Muscle of back (tissue), 11 donors: ENCODE measurements around the gene MRPS6. TPM values are rescaled to one million over a fixed set of nuclear protein-coding genes. Genes with fewer than 3 reads are reported as not detected.

ENCODE experiments used
- DNase-seq, 3 donors: peaks; one replicate each; pipeline versions ENCODE4 v3.0.0 to v3.0.0-alpha.2; 2013
- polyA plus RNA-seq, 10 donors: library from polyadenylated mRNA; unstranded; fragments of 120-200 nt; gene quantifications; one replicate each; pipeline ENCODE4 v1.2.1, GENCODE V29; 2013; ENCODE audit not compliant: insufficient read length in 10 of 10

MRPS6 gene
- polyA plus RNA-seq, 10 donors: 35.4 to 47.7 (median 41.1) TPM

DNA sequence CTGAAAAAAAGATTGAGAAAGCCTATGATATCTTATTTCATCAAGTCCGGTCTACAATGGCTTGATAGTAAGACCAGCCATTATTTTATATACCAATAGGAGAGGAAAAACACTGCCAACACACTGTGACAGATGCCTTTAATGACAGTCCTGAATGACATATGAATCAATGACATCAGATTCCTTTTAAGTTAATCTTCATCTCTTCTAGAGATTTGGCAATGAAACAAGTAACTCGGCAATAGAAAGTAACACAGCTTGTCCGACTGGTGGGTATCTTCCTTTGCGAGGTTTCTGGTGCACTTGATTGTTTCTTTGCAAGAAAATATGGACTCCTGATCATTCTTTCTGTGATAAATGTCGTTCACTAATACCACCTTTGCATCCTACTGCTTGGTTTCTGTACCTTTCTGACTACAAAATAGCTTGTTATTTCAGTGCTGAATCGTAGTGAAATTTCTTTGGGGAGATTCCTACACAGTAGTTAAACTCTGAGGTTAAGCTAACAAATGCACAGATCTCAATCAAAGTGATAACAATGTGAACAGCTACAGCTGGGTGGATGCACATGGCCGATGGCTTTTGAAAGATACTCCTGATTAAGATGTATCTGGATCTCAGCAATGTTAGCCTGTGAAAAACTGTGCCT, 104.7 kb downstream of the MRPS6 start:
- DNase-seq: no peak

DNA sequence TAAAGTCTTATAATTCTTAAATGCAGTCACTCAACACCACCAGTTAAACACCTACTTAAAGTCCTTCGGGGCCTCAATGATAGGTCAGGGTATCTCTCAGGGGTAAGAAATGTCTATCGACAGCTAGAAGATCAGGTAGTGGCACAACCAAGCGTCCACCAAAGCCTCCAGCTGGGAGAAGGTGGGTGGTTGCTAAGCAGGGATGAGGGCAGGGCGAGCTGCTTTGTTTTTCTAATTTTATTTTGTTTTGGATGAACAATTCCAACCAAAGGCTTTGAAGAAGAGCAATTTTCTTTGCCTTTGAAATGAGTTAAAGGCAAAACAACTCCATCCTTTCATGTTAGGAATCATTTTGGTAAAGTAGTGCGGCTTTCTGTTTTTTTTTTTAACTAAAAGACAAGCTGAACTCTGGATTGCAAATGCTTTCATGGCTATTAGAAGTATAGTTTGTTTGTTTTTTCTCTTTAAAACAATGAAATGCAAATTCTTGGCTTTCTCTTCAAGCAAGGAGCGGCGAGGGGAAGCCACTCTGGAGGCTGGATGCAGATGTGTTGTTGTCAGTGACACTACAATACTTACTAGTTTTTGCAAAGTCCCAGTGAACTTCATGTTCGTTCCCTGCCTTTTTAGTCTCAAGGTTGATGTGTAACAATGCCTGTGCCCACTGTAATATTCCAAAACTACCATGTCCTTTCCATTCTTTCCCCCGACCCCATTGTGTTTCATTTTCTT, 106.0 kb downstream of the MRPS6 start:
- no peak for DNase-seq

DNA sequence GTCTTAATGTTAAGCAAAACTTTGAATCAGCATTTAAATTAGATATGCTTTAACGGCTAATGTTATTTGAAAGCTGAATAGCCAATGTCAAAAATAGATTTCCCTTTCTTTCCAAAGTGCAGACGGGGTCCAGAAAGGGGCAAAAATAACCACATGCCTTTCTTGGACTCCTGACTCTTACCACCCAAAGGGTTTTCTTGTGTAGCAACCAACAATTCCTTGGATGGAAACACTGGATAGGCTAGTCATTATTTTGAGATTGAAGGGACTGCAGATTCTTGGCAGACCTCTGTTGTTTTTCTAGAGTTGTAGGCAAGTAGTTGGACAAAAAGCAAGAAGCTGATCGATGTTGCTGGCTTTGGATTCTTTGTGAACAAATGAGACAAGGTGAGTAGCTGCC, 107.0 kb downstream of the MRPS6 start:
- no peak for DNase-seq

DNA sequence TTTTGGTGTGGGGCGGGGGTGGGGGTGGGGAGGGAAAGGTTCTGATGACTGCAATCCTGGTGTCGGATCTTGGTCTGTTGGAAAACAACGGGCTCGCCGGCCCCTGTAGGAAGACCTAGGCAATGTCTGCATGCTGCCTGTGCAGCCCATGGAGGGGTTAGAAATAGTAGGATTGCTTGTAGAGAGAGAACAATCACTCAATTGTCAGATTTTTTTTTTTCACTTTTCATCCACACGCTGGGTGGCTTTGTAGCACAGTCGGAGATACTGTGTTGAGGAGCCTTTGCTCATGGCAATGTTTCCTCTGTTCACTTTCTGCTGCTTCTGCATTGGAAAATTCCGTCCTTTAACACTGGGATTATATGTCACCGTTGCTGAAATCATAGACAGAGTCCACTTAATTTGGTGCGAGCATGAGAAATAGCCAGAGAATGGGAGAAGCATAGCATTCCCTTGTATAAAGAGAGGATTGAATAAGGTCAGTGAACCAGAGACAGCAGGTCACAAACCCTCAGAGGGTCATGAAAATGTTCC, 107.5 kb downstream of the MRPS6 start:
- DNase-seq: peak in 1 of 3 donors; percentile 44

DNA sequence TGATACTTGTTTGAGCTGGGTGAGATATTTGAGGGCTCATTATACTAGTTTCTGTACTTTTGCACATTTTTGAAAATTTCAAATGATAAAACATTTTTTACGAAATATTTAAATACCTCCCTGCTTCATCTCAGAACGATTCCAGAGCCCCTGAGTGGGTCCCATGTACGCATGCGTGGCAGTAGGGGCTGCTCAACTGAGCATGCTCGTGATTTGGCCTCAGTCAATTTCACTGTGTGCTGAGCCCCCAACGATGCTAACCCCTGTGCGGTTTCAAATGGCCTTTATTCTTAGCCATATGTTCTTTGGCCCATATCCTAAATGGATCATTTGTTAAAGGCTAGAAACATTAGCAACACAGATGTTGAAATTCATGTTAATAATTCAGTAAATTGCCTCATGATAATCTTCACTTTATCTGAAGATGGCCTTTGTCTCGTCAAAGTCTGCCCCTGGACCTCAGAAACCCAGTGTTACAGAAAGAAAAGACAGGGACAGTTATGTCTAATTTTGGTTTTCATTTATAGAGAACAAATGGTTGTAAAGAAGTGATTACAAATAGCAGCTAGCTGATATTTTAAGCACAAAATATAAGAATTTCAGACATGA, 108.2 kb downstream of the MRPS6 start:
- no peak for DNase-seq

DNA sequence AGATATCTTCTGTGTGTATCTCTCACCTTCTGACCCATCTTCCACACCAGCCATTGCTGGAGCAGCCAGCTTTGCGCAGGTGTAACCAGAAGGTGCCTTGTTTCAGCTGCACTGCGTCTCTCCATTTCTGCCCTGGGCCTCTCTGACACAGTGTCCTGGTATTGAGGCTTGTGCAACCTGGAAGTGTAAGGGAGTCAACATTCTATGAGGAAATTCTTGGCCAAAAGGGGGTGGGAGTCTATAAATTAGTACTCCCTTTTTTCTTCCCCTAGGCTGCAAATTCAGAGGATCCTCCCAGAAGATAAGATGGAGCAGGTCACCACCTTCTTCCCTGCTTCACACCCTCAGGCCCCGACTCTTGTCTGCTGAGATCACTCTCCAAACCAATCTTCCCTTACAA, 109.1 kb downstream of the MRPS6 start:
- no peak for DNase-seq

DNA sequence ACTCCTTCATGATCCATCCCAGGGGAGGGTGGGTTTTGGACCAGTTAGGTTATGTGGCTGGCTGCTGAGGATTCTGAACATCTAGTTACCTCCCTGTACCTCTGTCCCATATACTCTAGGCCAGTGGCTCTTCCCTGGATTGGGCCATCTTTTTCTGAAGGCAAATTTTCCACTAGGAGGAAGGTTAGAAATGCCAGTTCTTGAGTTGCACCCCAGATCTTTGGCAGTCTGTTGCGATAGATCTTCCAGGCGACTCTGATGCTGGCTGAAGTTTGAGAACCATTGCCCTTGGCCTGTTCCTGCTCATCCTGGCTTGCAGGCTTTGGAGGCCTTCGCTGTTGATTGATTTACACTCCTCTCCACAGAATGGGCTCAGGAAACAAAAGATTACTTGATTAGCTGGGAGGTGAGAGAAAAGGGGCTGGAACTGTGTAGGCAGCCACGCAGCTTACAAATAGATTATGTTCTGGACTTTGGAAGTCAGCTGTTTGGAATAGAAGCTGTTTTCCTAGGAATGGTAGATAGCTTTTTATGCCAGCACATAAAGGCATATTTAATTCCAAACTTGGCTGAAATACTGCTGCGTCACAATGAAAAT, 110.1 kb downstream of the MRPS6 start:
- DNase-seq: no peak

DNA sequence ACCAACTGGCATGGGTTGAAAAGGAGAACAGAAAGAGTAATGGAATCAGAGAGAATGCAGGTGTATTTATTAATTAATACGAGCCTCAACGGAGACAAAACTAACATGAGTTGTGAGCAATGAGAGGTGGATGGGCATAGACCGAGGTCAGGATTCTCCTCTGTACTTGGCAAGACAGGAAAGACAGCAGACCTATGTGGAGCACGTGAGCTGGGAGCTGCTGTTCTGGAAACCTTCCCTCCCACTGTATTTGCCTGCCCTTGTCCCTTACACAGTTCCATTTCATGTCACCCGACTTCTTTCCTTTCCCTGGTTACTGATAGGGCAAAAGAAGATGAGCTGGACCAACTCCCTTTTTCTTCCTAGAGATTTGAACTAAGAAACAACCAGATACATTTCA, 110.9 kb downstream of the MRPS6 start:
- DNase-seq: no peak

DNA sequence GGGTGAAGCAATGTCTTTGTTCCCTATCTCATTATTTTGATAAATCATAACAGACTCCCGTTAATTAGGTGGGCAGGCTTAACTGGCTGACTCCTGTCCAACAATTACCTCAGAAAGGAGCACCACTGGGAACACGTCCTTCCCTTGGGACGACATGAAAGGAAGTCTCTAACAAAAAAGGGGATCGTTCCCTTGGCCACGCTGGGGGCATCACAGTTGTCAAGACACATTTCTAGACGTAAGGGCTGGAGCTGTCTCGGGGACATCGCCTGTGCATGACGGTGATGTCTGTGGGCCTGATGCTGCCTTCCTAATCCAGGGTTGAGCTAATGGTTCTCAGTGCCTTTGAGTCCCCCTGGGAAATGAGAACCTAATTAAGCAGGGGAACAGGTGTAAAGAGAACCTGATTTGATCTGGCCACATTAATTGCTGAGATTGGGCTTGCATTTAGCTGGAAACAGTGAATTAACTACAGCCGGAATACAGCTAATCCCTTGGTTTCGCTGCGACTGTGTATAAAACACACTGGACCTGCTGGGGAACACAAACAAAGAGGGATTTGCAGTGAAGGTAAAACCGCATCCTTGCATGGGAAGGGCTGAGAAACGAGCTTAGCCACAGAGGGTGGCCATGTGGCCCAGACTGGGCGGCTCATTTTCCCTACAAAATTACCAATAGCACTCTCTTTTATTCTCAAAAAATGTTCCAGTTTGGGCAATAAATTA, 111.8 kb downstream of the MRPS6 start:
- no peak for DNase-seq

DNA sequence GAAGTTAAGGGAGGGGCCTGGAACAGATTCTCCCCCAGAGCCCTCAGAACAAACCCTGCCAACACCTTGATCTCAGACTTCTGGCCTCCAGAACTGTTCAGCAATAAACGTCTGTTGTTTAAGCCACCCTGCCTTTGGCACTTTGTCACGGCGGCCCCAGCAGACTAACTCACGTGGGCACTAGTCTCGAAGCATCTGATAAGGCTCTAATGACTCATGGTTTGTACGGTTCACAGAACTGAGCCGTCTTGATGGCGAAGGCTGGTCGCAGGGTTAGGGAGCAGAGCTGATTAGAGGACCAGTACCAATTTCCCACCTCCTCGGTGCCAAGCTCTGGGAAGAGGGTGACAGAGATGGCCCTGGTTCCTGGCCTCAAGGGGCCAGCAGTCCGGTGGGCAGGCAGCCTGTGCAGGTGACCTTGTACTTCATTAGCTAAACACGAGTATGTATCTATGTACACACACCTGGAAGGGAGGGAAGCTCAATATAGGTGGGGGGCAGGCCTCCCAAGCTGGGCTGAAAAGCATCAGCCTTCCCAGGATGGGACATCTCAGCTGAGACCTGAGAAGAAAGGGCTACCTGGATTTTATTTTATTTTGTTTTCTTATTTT, 112.8 kb downstream of the MRPS6 start:
- DNase-seq: no peak

DNA sequence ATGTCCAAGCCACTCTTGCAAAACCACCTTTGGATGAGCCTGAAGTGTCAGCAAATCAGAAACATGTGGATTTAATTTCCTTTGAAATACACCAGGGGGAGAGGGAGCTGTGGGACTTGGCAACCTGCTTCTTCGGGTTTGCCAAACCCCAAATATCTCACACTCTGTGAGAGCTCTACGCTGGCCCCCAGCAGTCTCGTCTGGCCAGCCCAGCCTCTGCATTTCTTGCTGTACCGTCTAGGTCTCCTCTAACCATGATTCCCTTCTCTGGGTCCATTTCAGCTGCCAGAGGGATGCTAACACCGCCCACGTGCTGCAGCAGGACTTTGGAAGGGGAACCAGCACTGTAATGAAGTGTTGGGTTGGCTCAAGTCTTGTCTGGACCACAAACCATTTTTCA, 114.6 kb downstream of the MRPS6 start:
- DNase-seq: no peak

DNA sequence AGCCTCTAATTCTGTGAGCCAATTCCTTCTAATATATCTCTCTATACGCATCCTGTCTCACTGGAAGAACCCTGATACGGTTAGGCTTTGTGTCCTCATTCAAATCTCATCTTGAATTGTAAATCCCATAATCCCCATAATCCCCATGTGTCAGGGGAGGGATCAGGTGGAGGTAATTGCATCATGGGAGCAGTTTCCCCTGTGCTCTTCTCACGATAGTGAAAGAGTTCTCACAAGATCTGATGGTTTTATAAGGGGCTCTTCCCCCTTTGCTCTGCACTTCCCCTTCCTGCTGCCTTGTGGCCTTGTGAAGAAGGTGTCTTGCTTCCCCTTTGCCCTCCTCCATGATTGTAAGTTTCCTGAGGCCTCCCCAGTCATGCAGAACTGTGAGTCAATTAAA, 116.1 kb downstream of the MRPS6 start:
- no peak for DNase-seq

DNA sequence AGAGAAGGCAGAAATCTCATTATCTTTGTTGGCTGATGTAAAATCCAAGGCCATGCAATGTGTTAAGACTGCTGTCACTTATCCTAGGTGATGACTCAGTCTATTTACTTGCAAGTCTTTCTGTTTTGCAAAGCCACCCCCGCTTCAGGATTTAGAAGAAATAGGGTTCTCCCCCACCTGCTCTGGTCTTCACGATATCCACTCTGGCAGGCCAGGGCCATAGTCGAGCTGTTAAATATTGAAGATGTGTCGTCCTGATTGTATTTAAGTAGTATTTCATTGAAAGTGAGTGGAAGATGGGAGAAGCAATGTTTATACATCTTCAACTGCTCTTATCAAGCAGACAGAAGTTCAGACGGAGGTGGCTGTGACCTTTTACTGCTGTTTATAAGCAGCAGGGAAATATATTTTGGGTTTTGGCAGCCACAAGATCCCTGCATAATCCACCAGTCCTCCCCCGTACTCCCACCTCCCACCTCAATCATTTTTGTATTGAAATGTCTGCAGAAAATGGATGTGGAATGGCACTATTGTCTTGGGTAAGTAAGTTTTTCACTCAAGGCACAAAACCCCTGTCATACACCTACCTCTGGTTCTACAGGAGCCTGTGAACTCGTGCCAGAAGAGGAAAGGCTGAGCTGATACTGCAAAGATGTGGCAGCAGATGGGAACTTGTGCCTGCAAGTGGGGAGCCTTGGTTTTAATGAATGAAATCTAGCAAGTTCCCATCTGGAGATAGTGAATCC, 117.4 kb downstream of the MRPS6 start:
- no peak for DNase-seq

DNA sequence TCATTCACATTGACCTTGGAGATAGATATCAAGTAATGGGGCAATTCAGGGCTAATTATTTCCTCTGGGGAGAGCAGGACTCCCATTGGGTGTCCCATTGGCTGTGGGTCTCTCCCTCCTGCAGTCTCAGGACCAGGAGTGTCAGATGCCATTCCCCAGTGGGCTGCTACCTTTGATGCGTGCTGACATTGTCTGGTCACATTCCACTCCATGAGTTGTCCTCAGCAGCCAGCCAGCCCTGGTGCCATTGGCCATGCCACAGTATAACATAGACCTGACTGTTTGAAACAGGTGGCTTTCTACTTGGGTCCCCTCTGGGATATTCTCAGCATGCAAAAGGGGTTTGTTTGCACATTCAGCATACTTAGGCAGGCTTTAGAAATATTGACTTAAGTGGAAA, 118.5 kb downstream of the MRPS6 start:
- DNase-seq: no peak

Other genes starting within 250 kb of the MRPS6 start
- 100 to 1,000 TPM; 270 to 337 (median 299) TPM for gene ATP5PO, start 157.8 kb upstream of the MRPS6 start, polyA plus RNA-seq
- 1 to 10 TPM; 4.7 to 8.5 (median 6.0) TPM for gene SLC5A3, start within 50 bp of the MRPS6 start, polyA plus RNA-seq